ENCODE measurements around the gene PRTN3. TPM values are rescaled to one million over a fixed set of nuclear protein-coding genes. Genes with fewer than 3 reads are reported as not detected.

PRTN3 gene
- total RNA-seq, 1 experiment from 2014 or later, result 2.7 TPM

GRCh38 chr19:850979-851335 lies 10.2 kb downstream of the PRTN3 start:
- Histone ChIP-seq H3K4me1 (ENCODE audit: control insufficient read depth in 1 of 2, insufficient read depth in 2 of 2, low read length in 2 of 2) (peaks cover 5 to 10% of the 10 kb centered on the region in 2 experiments; a peak in 3 of 4 replicates), H2AFZ (ENCODE audit: low read depth, low read length, poor library complexity, severe bottlenecking) (no peak overlapping the region), H3K9me3 (ENCODE audit: control insufficient read depth in 1 of 2, insufficient read depth in 1 of 2, low read depth in 1 of 2, low read length in 2 of 2) (no peaks in the 10 kb centered on the region), H3K36me3 (ENCODE audit: control insufficient read depth in 1 of 2, insufficient read depth in 2 of 2, low read length in 2 of 2) (no peaks in the 10 kb centered on the region), H3K9ac (ENCODE audit: low read length) (no peak overlapping the region), H3K4me2 (ENCODE audit: low read length) (peak overlapping the region; percentile 51; the same call in 1 of the 2 replicates), H4K20me1 (ENCODE audit: insufficient read depth) (no peaks in the 10 kb centered on the region), H3K9me2 (ENCODE audit: insufficient read depth) (no peaks in the 10 kb centered on the region), H3K79me2 (ENCODE audit: insufficient read depth, low read length) (no peaks in the 10 kb centered on the region), H3K27me3 (ENCODE audit: insufficient read depth, low read length) (no peaks in the 10 kb centered on the region), H3K27ac (ENCODE audit: low read depth, low read length) (peak overlapping the region; percentile 8; the same call in 1 of the 2 replicates), H3K4me3 (replicated peaks in 1 of 2; ENCODE audit: low read depth in 1 of 2, low read length in 2 of 2) (no peak overlapping the region)
- POLR2A ChIA-PET, result interaction anchor here (1.1 kb wide), 1 partner anchor 9 kb away, joined by 4 read pairs; the partner anchor contains the start of gene CFD
- ATAC-seq (peak; percentile 26), DNase-seq (ENCODE audit: low read depth, low spot score) (no peak)
- TF ChIP-seq EZH2phosphoT487 (IDR thresholded peaks at IDR 0.05; ENCODE audit: borderline replicate concordance) (no peak), ZFX (IDR thresholded peaks at IDR 0.05) (0 out of 2 replicates have a peak, but pooled peaks have one; percentile 10), ZNF274 (IDR thresholded peaks at IDR 0.05; ENCODE audit: low read depth, low read length) (no peak), SRF (IDR thresholded peaks at IDR 0.05; ENCODE audit: low read depth) (no peak), FOSL1 (IDR thresholded peaks at IDR 0.05; ENCODE audit: low read depth) (no peak), ZBTB33 (IDR thresholded peaks at IDR 0.05; ENCODE audit: extremely low read depth, insufficient replicate concordance, low read length) (no peak)
- BruUV-seq (replicated peaks), result no TSS peak
- CTCF ChIA-PET, result no interaction called here
- intact Hi-C loops (cut with micrococcal nuclease), result no loop called here
- RAD21 ChIA-PET (ENCODE audit: low non-redundant PET in 1 of 2, low total read pairs in 2 of 2, uncharacterized antibody in 2 of 2, unreplicated experiment in 2 of 2), result no interaction called here

Data from HCT116 (cell line).